HG03558 (cell line): Measurements from ENCODE around the gene ABHD16B.

ENCODE experiments used
- ATAC-seq: cut with Tn5 transposase; IDR thresholded peaks from one replicate; pipeline ENCODE4 v1.9.1; 2021; ENCODE audit warnings: moderate number of reproducible peaks; ENCODE audit not compliant: unreplicated experiment; ENCODE audit errors: extremely low read depth

Gene ABHD16B

GRCh38 chr20:63861365-63861934 lies at the start of gene ABHD16B:
TSS of gene ABHD16B (plus strand) at chr20:63861498. CDS start at chr20:63861541, 43 bp downstream.
- no peak for ATAC-seq

DNA sequence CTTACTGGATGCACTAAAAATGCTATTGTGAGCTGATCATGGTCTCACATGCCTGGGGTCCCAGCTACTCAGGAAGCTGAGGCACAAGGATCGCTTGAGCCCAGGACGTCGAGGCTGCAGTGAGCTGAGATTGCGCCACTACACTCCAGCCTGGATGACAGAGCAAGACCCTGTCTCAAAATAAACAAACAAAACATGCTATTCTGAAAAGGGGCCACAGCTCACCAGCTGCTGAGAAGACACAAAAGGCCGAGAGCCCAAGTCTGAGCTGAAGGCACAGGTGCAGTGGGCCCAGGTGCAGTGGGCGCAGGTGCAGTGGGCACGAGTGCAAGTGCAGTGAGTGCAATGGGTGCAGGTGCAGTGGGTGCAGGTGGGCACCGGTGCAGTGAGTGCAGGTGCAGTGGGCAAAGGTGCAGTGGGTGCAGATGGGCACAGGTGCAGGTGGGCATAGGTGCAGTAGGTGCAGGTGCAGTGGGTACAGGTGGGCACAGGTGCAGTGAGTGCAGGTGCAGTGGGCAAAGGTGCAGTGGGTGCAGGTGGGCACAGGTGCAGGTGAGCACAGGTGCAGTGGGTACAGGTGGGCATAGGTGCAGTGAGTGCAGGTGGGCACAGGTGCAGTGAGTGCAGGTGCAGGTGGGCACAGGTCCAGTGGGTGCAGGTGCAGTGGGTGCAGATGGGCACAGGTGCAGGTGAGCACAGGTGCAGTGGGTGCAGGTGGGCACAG lies 46.2 kb upstream of the ABHD16B start:
- no peak for ATAC-seq

DNA sequence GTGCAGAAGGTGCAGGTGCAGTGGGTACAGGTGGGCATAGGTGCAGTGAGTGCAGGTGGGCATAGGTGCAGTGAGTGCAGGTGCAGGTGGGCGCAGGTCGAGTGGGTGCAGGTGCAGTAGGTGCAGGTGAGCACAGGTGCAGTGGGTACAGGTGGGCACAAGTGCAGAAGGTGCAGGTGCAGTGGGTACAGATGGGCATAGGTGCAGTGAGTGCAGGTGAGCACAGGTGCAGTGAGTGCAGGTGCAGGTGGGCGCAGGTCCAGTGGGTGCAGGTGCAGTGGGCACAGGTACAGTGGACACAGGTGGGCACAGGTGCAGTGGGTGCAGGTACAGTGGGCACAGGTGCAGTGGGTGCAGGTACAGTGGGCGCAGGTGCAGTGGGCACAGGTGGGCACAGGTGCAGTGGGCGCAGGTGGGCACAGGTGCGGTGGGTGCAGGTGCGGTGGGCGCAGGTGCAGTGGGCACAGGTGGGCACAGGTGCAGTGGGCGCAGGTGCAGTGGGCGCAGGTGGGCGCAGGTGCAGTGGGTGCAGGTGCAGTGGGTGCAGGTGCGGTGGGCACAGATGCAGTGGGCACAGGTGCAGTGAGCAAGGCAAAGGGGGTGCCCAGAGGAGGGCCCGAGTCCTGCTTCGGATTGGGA lies 45.6 kb upstream of the ABHD16B start:
- no peak for ATAC-seq

DNA sequence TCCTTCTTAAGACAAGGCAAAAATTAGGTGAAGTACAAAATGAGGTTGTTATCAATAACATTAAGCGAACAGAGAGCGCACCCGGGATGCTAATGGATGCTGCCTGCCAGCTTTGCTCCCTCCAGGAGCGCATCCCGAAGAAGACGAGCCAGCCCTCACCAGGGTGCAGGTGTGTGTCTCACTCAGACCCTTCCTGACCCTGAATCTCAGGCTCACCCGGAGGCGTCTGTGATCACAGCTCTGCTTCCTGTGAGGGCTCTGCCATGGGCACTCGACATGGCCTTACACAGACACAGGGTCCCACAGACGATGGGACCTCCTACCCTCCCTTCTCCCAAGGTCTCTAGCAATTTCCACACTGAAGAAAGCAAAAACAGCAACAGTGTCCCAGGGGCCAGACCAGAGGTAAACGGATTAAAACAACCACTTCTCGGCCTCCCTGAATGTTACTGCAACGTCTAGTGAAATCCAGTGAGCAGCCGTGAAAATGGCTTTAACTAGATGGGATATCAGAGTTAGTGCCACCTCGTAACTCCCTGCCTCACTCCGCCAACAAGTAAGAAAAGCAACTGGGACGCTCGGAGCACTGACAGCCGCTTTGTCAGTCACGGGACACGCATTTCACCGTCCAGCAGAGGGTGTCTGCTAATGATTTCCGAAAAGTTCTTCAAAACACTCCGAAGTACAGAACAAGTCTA lies 41.9 kb upstream of the ABHD16B start:
- no peak for ATAC-seq

GRCh38 chr20:63821811-63822210 lies 39.5 kb upstream of the ABHD16B start:
- ATAC-seq: no peak

DNA sequence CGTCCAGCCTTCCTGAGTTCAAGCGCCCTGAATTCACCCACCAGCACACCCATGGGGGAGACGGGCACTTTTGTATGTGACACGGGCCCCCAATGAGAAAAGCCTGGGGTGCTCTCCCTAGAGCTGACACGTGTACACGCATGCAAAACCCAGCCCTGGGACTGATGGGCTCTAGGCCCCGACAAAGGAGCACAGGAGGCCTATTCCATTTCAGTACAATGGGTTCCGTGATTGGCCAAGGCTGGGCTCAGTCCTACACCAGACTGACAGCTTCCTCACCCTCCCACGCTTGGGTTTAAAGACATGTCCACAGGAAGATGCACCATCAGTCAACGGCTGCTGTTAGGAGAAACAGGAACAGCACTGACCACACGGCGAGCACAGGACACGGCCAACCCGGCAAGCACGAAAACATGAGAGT lies 39.0 kb upstream of the ABHD16B start:
- ATAC-seq: no peak

DNA sequence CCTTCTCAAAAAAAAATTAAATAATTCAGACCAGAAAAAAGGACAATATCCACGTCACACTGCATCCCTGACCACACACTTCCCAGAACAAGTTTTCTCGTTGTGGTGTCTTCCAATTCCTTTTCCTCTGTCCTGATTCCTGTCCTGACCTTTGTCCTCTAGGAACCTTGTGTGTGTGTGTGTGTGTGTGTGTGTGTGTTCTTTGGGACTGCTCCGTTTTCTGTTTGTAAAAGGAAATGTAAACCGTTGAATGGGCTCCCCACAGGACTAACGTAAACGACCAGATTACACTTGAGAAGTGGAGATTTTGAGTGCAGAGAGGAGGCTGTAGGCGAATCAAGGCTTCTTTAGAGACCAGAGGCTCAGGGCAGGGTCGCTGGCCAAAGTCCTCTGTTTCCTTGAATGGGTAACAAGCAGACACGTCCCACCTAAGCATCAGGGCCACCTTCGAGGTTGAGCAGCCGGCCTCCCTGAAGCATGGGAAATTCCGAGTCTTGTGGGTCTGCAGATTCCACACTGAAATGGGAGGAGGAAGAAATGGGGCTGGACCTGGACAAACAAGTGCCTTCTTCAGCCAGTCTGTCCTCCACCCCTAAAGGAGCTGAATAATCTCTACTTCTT lies 37.5 kb upstream of the ABHD16B start:
- ATAC-seq: no peak

GRCh38 chr20:63825331-63826118 lies 35.8 kb upstream of the ABHD16B start:
- no peak for ATAC-seq

- ATAC-seq: no peak
These were observed 34.5 kb upstream of the ABHD16B start for GRCh38 chr20:63826753-63827152.

- ATAC-seq: no peak
These were observed 33.2 kb upstream of the ABHD16B start for GRCh38 chr20:63828124-63828523.

DNA sequence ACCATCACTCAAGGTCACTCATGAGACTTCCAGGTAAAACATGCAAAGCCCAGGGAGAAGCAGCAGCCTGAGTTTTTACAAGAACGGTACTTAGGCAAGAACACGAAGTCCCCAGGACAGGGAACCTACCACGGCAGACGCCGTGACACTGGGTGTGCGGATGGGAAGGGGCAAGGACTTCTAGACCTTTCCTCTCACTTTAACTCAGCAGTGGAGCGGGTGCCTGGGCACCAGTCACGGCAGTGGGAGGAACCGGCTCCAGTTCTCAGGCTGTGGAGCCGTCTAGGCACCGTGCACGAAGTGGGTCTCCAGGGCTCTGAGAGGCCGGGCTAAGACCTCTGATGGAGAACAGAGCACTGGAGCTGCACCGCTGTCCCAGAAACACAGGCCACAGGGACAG lies 32.8 kb upstream of the ABHD16B start:
- no peak for ATAC-seq

DNA sequence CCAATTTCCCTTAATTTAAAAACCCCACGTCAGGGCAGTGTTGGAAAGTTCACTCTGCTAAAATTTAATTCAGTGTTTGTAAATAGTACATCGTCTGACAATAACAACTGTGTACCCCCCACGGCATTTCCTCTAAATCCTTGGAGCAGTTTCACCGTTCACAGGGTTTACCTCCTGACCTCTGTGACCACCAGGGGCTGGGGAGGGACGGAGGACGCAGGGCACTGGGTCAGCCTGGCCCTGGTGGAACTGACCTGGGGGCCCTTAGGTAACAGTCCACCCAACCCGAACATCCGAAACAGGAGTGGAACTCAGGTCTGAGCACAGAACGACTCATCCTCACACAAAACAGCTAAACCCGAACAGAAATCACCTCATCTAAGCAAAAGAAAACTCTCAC lies 32.3 kb upstream of the ABHD16B start:
- no peak for ATAC-seq

GRCh38 chr20:63829603-63829944 lies 31.7 kb upstream of the ABHD16B start:
- ATAC-seq: no peak

- no peak for ATAC-seq
These were observed 31.1 kb upstream of the ABHD16B start for GRCh38 chr20:63829945-63830835.

DNA sequence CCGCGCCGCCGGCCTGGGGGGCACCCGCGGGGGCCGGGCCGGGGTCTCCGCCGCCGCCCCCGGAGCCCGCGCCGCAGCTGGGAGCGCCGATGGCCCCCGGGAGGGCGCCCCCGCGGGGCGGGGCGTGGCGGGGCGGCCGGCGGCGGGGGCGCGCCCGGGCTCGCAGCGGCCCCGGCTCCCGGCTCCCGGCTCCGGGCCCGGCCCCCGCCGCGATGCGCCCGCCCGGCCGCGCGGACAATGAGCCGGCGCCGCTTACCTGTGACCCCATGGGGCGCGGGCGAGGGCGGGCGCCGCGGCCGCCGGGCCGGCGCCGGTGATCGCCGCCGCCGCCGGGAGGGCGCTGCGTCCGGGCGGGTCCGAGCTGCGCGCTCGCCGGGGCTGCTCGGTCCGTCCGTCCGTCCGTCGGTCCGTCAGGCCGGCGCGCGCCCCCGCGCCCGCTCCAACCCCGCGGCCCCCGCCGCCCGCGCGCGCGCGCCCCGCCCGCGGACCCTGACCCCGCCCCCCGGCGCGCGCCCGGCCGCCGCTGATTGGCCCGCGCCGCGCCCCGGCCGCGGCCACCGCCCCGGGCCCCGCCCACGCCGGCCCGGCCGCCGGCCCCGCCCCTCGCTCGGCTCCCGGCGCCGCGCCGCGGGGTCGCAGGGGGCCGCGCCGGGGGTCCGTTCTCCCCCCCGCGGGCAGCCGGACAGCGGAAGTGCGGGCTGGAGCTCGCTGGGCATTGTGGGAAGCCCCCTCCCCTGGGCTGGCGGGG lies 30.3 kb upstream of the ABHD16B start, which contains the start of gene ZBTB46:
ZBTB46 (minus strand) TSS at position 424 of the 748 bp plus-strand sequence. CDS start 40,507 bp downstream, outside the sequence.
- no peak for ATAC-seq

DNA sequence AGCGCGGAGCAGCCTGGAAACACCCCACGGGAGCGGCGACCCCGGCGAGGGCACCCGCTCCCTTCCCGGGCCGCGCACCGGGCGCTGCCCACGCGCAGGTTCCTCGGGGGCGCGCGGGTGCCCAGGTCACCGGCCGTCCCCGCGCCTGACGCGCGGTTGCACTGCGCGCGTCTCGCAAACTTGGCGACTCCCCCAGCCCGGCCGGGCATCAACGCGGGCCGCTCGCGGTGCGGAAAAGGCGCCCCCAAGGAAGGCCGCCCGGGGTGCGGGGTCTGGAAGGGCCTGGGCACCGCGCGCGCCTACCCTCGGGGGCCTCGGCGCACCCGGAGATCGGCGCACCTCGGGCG lies 29.7 kb upstream of the ABHD16B start:
- no peak for ATAC-seq

GRCh38 chr20:63831993-63832686 lies 29.2 kb upstream of the ABHD16B start:
- no peak for ATAC-seq
